Uterus (tissue), 4 donors: Measurements from ENCODE around the gene TRIO. TPM values are rescaled to one million over a fixed set of nuclear protein-coding genes. Genes with fewer than 3 reads are reported as not detected.
"Not testable (repeated sequence)": the region's sequence is repeated elsewhere in the genome, so short reads cannot be mapped to it uniquely, and the experiment has no call there.

Experiments used
- DNase-seq, 2 donors: peaks; one replicate each; pipeline ENCODE4 v3.0.0-alpha.2; 2019 to 2020
- H3K27ac ChIP-seq, 2 donors: fragments of 200-600 bp; sonication (generic); 1 replicate in 1 of 2; 2 replicates in 1 of 2; pipeline ENCODE4 v1.5.1; 2016 to 2018
- H3K27me3 ChIP-seq, 2 donors: fragments of 200-600 bp; sonication (generic); one replicate each; pipeline ENCODE4 v1.5.1; 2018 to 2019; ENCODE audit warnings: control low read depth in 1 of 2
- H3K36me3 ChIP-seq, 2 donors: fragments of 200-600 bp; sonication (generic); one replicate each; pipeline ENCODE4 v1.5.1; 2019; ENCODE audit warnings: control low read depth in 1 of 2
- H3K4me1 ChIP-seq, 2 donors: fragments of 200-600 bp; sonication (generic); one replicate each; pipeline ENCODE4 v1.5.1; 2018 to 2019; ENCODE audit warnings: control low read depth in 1 of 2
- H3K4me3 ChIP-seq, 2 donors: fragments of 200-600 bp; sonication (generic); 1 replicate in 1 of 2; 2 replicates in 1 of 2; pipeline ENCODE4 v1.5.1; 2018 to 2019; ENCODE audit warnings: mild to moderate bottlenecking in 1 of 2
- H3K9me3 ChIP-seq, 2 donors: fragments of 200-600 bp; sonication (generic); one replicate each; pipeline ENCODE4 v1.5.1; 2019; ENCODE audit warnings: control low read depth in 1 of 2
- POLR2A ChIP-seq, 2 donors: fragments of 450-650 bp; IDR thresholded peaks; one replicate each; pipeline ENCODE4 v1.6.1; 2016; ENCODE audit warnings: antibody characterized with exemption in 2 of 2, mild to moderate bottlenecking in 1 of 2, moderate library complexity in 1 of 2
- intact Hi-C: fragments of 100-400 bp; cut with DNase I; formaldehyde crosslinking; loops from one replicate; pipeline ENCODE4 v1.15.1; 2023; ENCODE audit warnings: low total_unique reads
- total RNA-seq, 4 donors: library from RNA; depleted of rRNA in 3 of 4; stranded (reverse); fragments of >200 nt in 3 of 4; gene quantifications; one replicate each; pipeline versions ENCODE4 v1.1.0 to v1.2.4, GENCODE V29; 2014 to 2023
- TF ChIP-seq, protein P1 (sequence below), 4 experiments: fragments of 200-600 bp in 2 of 4; fragments of 450-650 bp in 2 of 4; sonication (generic) in 2 of 4; IDR thresholded peaks; one replicate each; pipeline ENCODE4 v1.5.1; 2016 to 2019; ENCODE audit warnings: antibody characterized with exemption in 4 of 4, mild to moderate bottlenecking in 2 of 4, moderate library complexity in 1 of 4
- donor health status: DM: yes; HTN: yes; CAD: no.

The TRIO gene
- total RNA-seq, 4 donors from 2014 or later, result 93.5 to 234 (median 207) TPM

DNA sequence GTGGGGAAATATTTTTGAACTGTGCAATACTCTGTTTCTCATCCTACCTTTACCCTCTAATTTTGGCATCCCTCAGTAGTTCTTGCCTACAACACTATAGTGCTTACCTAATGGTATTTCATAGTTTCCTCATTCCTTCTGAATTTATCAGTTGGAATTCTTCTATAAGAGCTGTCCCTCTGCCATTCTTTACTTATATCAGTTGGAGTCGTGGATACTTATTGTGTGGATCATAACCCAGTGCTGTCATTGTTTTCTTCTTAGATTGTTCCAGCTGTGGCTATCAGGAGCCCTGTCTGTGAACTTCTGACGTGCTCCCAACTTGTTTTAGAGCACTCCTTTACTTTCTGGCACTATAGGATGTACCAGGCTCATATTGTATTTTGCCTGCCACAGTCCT is 292.3 kb downstream of the TRIO start:
- no peak for DNase-seq
- H3K4me1 ChIP-seq, result no peaks in the 10 kb centered on the region
- H3K4me3 ChIP-seq, result no peak overlapping the region
- no peaks in the 10 kb centered on the region for H3K9me3 ChIP-seq
- intact Hi-C loops, result no loop called here
- H3K27me3 ChIP-seq, result no peaks in the 10 kb centered on the region
- H3K27ac ChIP-seq, result no peak overlapping the region
- H3K36me3 ChIP-seq, result no peaks in the 10 kb centered on the region
- no peak for TF ChIP-seq POLR2A (IDR thresholded peaks at IDR 0.05)
- TF ChIP-seq, protein P1, sequence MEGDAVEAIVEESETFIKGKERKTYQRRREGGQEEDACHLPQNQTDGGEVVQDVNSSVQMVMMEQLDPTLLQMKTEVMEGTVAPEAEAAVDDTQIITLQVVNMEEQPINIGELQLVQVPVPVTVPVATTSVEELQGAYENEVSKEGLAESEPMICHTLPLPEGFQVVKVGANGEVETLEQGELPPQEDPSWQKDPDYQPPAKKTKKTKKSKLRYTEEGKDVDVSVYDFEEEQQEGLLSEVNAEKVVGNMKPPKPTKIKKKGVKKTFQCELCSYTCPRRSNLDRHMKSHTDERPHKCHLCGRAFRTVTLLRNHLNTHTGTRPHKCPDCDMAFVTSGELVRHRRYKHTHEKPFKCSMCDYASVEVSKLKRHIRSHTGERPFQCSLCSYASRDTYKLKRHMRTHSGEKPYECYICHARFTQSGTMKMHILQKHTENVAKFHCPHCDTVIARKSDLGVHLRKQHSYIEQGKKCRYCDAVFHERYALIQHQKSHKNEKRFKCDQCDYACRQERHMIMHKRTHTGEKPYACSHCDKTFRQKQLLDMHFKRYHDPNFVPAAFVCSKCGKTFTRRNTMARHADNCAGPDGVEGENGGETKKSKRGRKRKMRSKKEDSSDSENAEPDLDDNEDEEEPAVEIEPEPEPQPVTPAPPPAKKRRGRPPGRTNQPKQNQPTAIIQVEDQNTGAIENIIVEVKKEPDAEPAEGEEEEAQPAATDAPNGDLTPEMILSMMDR (IDR thresholded peaks at IDR 0.05), result no peak

DNA sequence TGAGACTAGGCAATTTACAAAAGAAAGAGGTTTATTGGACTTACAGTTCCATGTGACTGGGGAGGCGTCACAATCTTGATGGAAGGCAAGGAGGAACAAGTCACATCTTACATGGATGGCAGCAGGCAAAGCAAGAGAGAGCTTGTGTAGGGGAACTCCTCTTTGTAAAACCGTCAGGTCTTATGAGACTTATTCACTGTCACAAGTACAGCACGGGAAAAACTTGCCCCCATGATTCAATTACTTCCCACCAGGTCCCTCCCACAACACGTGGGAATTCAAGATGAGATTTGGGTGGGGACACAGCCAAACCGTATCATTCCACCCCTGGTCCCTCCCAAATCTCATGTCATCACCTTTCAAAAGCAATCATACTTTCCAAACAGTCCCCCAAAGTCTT is 293.0 kb downstream of the TRIO start:
- H3K36me3 ChIP-seq, H3K4me3 ChIP-seq, DNase-seq, H3K9me3 ChIP-seq, H3K27ac ChIP-seq, H3K27me3 ChIP-seq, H3K4me1 ChIP-seq, intact Hi-C loops: not testable (repeated sequence)

DNA sequence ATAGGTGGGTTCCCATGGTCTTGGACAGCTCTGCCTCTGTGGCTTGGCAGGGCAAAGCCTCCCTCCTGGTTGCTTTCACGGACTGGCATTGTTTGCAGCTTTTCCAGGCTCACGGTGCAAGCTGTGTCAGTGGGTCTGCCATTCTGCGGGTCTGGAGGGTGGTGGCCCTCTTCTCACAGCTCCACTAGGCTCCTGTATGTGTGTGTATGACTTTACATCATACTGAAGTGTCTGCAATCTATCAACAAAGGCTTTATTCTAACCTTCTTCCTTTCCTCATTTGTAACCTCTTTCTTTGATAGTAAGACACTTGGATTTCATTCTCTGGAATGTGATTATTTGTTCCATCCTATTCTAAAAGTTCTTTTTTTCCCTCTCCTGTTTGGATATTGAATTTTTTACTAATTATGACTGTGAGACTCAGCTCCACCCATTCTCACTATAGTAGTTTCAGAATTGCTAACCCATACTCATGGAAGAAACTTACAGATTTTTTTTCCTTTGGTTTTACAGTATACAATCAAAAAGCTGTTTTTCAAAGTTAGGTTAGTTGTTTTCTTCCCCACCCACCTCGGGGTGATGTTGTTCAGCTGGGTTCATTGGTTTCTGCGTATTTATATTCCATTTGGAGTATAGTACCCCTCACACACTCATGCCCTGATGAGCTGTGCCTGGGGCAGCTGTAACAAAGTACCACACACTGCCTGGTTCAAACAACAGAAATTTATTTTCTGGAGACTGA is 293.8 kb downstream of the TRIO start:
- Histone ChIP-seq H3K27ac (no peak overlapping the region), H3K9me3 (no peaks in the 10 kb centered on the region), H3K36me3 (no peaks in the 10 kb centered on the region), H3K4me3 (no peak overlapping the region), H3K27me3 (no peaks in the 10 kb centered on the region), H3K4me1 (no peaks in the 10 kb centered on the region)
- TF ChIP-seq, protein P1 (IDR thresholded peaks at IDR 0.05), result no peak
- no peak for TF ChIP-seq POLR2A (IDR thresholded peaks at IDR 0.05)
- intact Hi-C loops, result no loop called here
- DNase-seq, result no peak

DNA sequence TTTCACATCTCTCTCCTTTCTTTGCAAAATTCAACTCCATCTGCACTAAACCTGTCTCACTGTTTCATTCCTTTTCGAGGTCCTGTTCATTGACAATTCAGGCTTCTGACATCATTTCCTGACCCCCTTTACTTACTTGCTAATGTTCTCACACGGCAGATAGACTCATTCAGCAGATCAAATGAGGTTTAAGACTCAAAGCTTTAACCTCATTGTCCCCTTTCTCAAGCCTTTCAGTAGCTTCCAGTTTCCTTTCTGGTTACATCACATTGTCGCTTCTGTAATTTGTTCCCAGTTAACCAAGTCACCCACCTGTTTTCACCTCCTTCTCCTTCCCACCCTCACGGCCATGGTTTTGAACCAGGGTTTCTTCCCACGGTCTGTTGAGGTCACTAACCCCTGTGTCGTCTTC is 295.1 kb downstream of the TRIO start:
- no peaks in the 10 kb centered on the region for H3K9me3 ChIP-seq
- no peak overlapping the region for H3K27ac ChIP-seq
- TF ChIP-seq, protein P1 (IDR thresholded peaks at IDR 0.05), result no peak
- TF ChIP-seq POLR2A (IDR thresholded peaks at IDR 0.05), result no peak
- intact Hi-C loops, result no loop called here
- no peak overlapping the region for H3K4me3 ChIP-seq
- no peaks in the 10 kb centered on the region for H3K27me3 ChIP-seq
- H3K36me3 ChIP-seq, result no peaks in the 10 kb centered on the region
- H3K4me1 ChIP-seq, result no peaks in the 10 kb centered on the region
- no peak for DNase-seq

DNA sequence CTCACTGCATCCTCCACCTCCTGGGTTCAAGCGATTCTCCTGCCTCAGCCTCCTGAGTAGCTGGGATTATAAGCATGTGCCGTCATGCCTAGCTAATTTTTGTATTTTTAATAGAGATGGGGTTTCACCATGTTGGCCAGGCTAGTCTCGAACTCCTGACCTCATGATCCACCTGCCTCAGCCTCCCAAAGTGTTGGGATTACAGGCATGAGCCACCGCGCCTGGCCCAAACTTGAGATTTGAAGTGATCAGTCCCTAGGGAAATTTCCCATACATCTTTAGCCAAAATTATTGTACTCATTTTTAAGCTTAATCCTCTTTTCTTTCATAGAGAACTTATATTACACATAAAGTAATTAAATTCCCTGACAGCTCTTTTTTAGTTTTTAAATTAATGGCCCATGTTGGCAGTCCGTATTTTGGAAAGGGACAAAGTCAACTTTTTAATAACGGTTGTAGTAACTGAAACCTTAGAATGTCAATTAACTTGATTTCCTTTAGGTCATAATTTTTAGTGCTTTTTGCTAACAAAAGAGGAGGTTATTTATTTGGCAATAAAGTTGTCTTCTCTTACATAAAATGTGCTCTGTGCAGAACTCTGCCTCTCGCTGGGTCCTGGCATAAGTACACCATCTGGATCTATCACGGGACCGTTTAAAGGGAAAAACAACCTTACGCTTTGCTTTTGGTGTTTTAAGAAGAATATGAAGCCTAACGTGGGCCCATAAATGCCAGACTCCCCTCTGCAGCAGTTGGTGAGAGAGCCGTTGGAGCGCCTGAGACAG is 296.1 kb downstream of the TRIO start:
- Histone ChIP-seq H3K4me1 (no peaks in the 10 kb centered on the region), H3K36me3 (no peaks in the 10 kb centered on the region), H3K4me3 (no peak overlapping the region), H3K9me3 (no peaks in the 10 kb centered on the region), H3K27ac (peak overlapping the region; percentile 82 to 87), H3K27me3 (no peaks in the 10 kb centered on the region)
- no peak for DNase-seq
- intact Hi-C loops, result no loop called here
- TF ChIP-seq, protein P1 (IDR thresholded peaks at IDR 0.05), result no peak
- TF ChIP-seq POLR2A (IDR thresholded peaks at IDR 0.05), result no peak
